ENCODE data around the gene SS18.
"Not testable (repeated sequence)": the region's sequence is repeated elsewhere in the genome, so short reads cannot be mapped to it uniquely, and the experiment has no call there.

The SS18 gene

DNA sequence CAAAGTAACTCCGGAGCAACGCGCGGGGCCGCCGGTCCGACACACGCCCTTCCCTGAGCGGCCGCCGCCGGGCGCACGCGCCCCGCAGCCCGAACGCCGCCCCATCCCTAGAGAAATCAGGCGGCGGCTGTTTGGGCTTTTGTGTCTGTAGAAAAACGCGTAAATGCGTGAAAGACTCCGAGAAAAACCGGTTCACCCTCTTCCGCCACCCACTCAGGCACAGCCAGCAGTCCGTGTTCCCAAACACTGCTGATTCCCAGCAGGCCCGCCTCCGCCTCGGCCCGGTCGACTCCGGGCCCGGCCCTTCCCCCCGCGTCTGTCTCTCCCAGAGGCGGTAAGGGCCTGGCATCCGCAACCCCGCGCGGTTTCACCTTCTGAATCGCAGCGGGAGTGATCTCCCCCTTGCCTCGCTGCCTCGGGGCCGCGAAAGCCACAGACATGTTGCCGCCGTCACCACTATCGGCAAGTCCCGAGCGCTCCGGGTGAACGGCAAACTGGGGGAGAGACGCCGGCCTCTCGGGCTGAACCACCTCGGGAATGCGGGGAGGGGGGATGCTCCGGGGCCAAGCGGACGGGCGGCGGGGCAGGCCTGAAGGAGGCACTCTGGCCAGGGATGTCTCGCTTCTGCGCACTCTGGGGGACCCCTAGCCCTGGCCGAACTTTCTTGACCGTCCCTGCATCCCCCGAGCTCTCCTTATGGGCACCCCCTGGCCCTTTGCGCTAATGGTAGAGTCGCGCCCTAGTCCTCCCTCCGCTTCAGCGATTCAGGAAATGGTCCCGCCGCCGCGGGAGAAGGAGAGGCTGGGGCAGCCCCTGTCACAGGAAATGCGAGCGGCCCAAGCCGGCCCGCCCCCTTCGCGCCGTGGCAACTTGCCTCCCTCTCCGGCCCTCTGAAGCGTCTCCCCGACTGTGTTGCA is at the start of gene SS18:
Gene SS18, minus strand, starts transcription at position 484 of the 917 bp plus-strand sequence. Its CDS starts 44 bp downstream, at position 440.
- peak; percentile 79 to 89 (median 81) for DNase-seq (ENCODE audit: low read depth in 3 of 3)

- no peak for DNase-seq (ENCODE audit: low read depth in 3 of 3)
Observed at GRCh38 chr18:26135548-26135947, 45.1 kb upstream of the SS18 start.

GRCh38 chr18:26134107-26134506 is 43.7 kb upstream of the SS18 start:
- no peak for DNase-seq (ENCODE audit: low read depth in 3 of 3)

DNA sequence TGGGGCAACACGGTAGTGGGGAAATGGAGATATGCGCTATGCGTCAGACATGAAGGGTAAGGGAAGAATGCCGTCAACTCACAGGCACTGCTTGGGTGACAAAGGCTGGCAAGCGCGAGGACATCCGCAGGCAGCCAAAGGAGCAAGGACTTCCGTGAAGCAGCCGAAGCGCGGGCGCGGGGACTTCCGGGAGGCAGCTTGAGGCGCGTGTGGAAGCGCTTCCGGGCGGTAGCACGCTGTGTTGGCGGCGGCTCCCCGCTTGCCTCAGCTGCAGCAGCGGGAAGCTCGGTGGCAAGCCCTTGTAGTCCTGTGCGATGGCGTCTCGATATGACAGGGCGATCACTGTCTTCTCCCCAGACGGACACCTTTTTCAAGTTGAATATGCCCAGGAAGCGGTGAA is 43.2 kb upstream of the SS18 start, which contains the start of gene PSMA8:
Gene PSMA8, plus strand, starts transcription at position 218 of the 400 bp plus-strand sequence. Its CDS starts 97 bp downstream, at position 315.
- DNase-seq (ENCODE audit: low read depth in 3 of 3), result peak; percentile 8 to 38 (median 21)

DNA sequence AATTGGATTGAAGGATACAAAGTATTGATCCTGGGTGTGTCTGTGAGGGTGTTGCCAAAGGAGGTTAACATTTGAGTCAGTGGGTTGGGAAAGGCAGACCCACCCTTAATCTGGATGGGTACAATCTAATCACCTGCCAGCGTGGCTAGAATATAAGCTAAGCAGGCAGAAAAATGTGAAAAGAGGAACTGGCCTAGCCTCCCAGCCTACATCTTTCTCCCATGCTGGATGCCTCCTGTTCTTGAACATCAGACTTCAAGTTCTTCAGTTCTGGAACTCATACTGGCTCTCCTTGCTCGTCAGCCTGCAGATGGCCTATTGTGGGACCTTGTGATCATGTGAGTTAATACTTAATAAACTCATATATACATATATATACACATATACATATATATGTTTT is 37.8 kb upstream of the SS18 start:
- DNase-seq (ENCODE audit: low read depth in 3 of 3), result not testable (repeated sequence)

- no peak for DNase-seq (ENCODE audit: low read depth in 3 of 3)
Observed at GRCh38 chr18:26127786-26128185, 37.4 kb upstream of the SS18 start.

GRCh38 chr18:26121994-26122393 is 31.6 kb upstream of the SS18 start:
- DNase-seq (ENCODE audit: low read depth in 3 of 3), result not testable (repeated sequence)

DNA sequence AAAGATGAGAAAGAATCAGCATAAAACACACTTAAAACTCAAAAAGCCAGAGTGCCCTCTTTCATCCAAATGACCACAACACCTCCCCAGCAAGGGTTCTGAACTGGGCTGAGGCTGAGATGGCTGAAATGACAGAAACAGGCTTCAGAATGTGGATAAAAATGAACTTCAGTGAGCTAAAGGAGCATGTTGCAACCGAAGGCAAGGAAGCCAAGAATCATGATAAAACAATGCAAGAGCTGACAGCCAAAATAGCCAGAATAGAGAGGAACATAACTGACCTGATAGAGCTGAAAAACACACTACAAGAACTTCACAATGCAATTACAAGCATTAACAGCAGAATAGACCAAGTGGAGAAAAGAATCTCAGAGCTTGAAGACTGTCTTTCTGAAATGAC is 31.1 kb upstream of the SS18 start:
- no peak for DNase-seq (ENCODE audit: low read depth in 3 of 3)

- no peak for DNase-seq (ENCODE audit: low read depth in 3 of 3)
Observed at GRCh38 chr18:26119246-26119645, 28.8 kb upstream of the SS18 start.

DNA sequence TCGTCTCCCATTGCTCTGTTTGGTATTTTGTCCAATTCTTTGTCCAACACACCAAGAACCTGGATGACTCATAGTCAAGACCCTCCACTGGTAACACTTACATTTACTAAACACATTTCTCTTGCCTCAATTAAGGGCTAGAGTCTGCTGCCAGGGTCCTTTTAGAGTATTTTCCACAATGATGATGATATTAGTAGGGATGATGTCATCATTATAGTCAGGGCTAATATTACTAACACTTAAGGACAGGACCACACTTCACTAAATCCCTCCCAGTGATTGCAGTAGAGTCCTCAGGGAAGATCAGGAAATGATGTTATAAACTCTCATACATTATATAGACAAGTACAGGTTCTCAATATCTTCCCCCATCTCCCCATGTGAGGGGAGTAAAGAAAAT is 13.6 kb upstream of the SS18 start:
- DNase-seq (ENCODE audit: low read depth in 3 of 3), result no peak

GRCh38 chr18:26103579-26103978 is 13.2 kb upstream of the SS18 start:
- DNase-seq (ENCODE audit: low read depth in 3 of 3), result peak in 1 of 3 experiments; percentile 37

- DNase-seq (ENCODE audit: low read depth in 3 of 3), result no peak
Observed at GRCh38 chr18:26097563-26097962, 7.2 kb upstream of the SS18 start.

- DNase-seq (ENCODE audit: low read depth in 3 of 3), result no peak
Observed at GRCh38 chr18:26096852-26097251, 6.4 kb upstream of the SS18 start.

DNA sequence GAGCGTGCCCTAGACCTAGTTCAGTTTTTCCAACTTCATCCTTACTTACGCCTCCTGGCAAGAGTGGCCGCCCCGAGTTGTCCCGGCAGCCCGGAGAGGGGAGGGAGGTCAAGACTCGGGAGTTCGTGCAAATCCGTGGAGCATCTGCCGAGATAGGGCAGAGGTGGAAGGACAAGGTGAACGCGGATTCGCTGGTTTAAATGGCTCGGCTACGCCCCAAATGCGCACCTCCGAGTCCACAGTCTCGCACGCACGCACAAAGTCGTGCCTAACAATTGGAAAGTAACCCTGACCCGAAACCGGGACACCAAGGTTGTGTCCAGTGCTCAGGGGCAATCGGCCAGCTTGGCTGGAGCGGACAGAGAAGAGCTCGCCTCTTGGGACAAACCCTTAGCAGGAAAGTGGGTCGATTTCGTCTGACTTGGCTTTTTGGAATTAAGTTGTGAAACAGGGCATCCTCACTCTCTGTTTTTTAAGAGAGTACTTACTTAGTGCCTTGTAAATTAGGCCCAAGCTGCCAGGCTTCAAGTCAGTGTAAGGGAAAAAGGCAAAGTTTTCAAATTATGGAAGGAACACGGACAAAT is 726 bp upstream of the SS18 start:
- no peak for DNase-seq (ENCODE audit: low read depth in 3 of 3)

DNA sequence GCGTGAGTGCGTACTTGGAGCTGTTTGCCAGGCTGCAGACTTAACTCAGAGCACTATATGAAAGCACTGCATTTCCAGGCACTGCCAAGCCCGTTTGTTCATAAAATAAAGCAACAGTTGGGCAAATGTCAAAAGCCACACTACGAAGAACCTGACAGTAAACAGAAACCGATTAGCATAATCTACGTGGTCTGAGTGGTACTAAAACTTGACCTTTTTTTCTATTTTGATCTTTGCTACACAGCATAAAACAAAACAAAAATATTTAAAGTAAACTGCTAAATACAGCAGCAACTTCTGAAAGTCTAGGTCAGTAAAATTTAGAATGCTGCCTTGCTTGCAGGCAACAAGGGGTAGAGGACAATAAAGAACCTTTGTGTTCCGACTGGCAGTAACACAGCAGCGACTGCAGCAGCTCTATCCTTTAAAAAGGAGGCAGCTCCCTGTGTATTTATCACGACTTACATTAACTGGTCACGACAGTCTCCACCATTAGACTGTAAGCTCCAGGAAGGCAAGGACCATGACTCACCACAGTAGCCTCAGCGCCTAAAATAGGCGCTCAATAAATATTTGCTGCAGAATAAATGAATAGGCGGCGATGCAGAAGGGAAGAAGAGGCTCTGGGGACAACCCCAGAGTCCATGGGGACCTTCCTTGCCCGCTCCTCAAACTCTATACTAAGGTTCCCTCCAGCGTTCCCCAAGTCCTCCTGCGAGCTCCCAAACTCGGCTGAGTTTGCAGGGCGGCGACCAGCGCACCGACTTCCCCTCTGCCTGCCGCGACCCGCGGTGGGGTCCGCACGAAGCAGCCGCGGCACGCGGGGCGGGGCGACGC is 902 bp downstream of the SS18 start:
- DNase-seq (ENCODE audit: low read depth in 3 of 3), result no peak

DNA sequence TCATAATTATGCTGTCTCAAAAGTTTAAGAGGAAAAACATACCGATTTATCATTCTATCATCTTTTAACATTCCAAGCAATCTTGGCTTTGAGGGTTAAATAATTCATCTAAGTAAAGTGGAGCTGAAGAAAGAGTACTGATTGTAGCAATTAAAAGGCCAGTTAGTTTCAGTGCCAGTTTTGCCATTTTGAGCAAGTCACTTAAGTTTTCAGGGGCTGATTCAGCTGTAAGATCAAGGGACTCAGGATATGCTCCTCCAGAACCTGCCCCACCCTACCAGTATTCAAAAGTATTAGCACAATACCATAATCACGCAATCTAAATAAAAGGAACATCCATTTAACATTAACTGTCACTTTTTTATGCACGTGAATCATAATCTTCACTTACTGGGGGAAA is 1.9 kb downstream of the SS18 start:
- no peak for DNase-seq (ENCODE audit: low read depth in 3 of 3)

- DNase-seq (ENCODE audit: low read depth in 3 of 3), result no peak
Observed at GRCh38 chr18:26086959-26087358, 3.5 kb downstream of the SS18 start.

GRCh38 chr18:26085056-26085455 is 5.4 kb downstream of the SS18 start:
- DNase-seq (ENCODE audit: low read depth in 3 of 3), result no peak

DNA sequence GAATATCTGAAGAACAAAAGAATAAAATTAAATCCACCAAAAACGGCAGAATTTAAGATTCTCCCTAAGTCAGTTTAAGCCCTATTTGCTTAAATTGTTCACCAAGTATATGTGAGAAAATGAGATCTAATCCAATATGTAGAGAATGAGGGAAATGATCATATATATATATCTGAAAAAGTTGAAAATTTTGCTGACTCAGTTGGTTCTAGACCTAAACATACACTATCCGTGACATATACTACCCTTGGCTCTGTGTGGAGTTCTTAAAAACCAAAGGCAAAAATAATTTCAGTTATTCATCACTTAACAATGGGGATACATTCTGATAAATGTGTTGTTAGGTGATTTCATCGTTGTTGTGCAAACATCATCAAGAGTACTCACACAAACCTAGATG is 7.3 kb downstream of the SS18 start:
- DNase-seq (ENCODE audit: low read depth in 3 of 3), result no peak

DNA sequence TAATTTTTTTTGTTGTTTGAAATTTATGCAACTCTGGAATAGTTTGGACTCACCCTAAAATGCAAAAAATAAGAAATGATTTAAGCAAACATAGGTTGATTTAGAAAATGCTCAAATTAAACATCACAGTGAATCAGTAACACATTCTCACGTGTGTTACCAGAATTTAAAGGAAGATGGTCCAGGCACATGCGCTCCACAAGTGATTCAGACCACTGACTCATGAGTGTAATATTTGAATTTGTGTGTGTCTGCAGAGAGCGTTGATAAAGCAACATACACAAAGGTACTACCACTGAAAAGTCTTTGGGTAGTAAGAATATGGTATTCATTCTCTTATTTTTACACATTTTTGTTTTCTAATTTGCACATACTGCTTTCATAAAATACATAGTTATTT is 7.9 kb downstream of the SS18 start:
- no peak for DNase-seq (ENCODE audit: low read depth in 3 of 3)

GRCh38 chr18:26074246-26074645 is 16.2 kb downstream of the SS18 start:
- no peak for DNase-seq (ENCODE audit: low read depth in 3 of 3)

- no peak for DNase-seq (ENCODE audit: low read depth in 3 of 3)
Observed at GRCh38 chr18:26073758-26074157, 16.7 kb downstream of the SS18 start.
